Midbrain (tissue), 1 donor: Measurements from ENCODE around the gene CNIH3.
"Not testable (repeated sequence)": the region's sequence is repeated elsewhere in the genome, so short reads cannot be mapped to it uniquely, and the experiment has no call there.

Source experiments
- DNase-seq: peaks from one replicate; lab custom pipeline; 2025; lab: John Stamatoyannopoulos, UW

Gene CNIH3

GRCh38 chr1:224643653-224644052 lies 27.5 kb downstream of the CNIH3 start:
- no peak for DNase-seq

- peak; percentile 57 for DNase-seq
Observed at GRCh38 chr1:224644553-224645154, 28.5 kb downstream of the CNIH3 start.

- DNase-seq: no peak
Observed at GRCh38 chr1:224647449-224647848, 31.3 kb downstream of the CNIH3 start.

DNA sequence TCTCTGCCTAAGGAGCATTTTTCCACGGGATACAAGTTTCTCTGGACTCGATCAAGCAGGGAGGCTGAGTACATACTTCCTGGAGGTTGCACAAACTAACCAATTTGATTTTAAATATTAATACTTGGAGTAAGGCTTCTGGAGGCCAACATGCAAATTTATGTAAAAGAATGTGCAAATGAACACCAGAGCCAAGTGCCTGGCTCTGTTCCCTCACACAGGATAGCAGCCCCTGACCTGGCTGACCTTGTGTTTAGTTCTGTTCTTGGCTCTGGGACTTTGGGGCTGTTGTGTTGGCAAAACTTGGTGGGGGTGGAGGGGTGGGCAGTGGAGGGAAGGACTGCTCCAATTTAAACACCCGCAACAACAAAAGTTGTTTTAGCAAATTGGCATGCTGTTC lies 34.2 kb downstream of the CNIH3 start:
- DNase-seq: no peak

DNA sequence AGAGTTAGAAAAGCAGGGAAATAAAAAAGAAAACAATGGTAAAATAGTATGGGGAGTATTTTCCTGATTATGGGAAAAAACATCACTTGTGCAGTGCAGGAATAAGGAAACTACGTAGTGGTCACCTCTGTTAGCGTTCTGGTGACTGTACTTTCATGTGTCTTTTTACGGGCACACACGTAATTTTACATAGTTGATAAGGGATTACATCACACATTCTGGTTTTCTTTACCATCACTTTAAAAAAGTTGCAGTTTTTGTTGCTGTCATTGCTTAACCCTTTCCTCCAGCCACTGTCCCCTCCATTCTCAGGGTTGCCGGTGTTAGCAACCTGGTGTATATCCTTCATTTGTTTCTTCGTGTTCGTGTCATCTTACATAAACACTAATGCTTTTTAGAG lies 35.1 kb downstream of the CNIH3 start:
- DNase-seq: no peak

DNA sequence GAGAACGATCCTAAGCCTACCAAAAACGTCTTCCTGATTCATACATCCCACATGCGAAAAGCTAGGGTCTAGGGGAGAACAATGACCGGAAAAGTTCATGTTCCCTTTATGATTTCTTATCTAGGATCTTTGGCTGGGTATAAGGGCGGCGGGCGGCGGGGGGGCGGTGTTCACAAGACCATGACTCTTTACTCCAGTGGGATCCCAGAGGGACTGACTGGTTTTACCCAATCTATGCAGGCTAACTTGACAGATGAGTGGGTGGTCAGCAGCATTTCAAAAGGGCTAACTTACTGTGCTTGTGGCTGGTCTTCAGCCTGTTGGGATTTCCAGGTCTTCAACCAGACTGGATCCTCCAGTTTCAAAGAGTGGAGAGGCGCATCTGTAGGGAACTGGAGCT lies 40.3 kb downstream of the CNIH3 start:
- DNase-seq: no peak

GRCh38 chr1:224660074-224660473 lies 44.0 kb downstream of the CNIH3 start:
- DNase-seq: no peak

DNA sequence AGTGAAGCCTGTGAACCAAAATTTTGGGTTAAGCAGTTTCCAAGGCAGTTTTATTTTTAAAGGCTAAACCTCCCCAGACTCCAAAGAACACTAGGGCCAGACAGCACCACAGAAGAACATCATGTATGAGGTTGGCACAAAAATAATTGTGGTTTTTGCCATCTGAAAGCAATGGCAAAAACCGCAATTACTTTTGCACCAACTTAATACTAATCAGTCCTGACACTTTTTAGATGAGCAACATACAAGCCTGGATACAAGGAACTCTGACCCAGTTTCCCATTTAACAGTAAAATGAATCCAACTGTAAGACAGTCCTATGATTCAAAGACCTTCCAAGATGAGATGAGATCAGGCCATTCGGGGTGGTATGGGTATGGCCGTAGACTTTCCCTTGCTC lies 46.8 kb downstream of the CNIH3 start:
- no peak for DNase-seq

DNA sequence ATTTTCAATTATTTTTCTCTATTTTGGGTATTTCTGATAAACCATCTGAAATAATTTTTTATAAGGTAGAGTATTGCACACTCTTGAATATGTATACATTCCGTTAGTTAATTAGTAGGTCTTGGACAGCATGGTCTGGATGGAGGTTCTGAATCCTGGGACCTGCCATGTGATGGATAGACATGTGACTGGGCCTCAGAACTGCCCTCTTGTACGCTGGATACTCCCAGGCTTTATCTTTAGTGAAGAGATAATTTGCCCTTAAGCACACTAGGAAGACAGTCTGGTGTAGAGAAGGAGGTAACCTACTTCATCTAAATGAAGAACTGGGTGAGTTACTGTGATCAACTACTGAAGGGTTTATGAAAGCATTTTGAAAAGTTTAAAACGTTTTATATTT lies 48.9 kb downstream of the CNIH3 start:
- DNase-seq: no peak

GRCh38 chr1:224666078-224666477 lies 50.0 kb downstream of the CNIH3 start:
- no peak for DNase-seq

GRCh38 chr1:224666913-224667312 lies 50.8 kb downstream of the CNIH3 start:
- DNase-seq: no peak

GRCh38 chr1:224668984-224669383 lies 52.9 kb downstream of the CNIH3 start:
- no peak for DNase-seq

DNA sequence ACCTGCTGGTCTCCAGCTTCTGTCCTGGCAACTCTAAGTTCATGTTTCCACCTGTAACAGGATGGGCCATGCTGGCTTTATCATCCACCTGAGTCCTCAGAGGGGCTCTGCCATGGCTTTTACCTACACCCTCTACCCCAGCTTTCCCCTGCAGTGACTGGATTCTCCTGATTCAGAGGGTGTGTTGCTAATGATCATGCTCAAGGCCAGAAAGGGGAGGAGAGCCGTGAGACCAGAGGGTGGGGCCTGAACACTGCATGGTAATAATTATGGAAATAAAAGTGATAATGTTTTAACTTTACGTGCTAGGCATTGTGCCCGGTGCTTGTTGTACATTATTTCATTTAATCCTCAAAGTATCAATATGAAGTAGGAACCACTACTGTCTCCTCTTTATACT lies 53.3 kb downstream of the CNIH3 start:
- DNase-seq: no peak

GRCh38 chr1:224670506-224670905 lies 54.4 kb downstream of the CNIH3 start:
- DNase-seq: no peak

- no peak for DNase-seq
Observed at GRCh38 chr1:224671076-224671475, 55.0 kb downstream of the CNIH3 start.

DNA sequence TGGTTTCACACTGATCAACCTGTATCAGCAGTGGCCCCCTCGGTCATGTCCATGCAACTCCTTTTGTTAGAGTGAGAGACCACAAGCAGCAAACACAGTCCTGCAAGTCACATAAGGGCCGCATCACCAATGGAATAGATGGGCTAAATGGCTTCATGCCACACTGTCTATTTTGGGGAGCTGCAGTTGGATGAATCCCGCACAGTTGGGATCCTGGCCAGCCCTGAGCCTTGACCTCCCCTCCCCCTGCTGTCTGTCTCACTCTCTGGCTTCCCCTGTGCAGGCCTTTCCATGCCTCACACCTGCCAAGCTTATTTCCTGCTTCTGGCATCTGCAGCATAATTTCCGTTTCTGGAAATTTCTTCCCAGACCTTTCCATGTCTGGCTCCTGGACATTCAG lies 57.0 kb downstream of the CNIH3 start:
- no peak for DNase-seq

DNA sequence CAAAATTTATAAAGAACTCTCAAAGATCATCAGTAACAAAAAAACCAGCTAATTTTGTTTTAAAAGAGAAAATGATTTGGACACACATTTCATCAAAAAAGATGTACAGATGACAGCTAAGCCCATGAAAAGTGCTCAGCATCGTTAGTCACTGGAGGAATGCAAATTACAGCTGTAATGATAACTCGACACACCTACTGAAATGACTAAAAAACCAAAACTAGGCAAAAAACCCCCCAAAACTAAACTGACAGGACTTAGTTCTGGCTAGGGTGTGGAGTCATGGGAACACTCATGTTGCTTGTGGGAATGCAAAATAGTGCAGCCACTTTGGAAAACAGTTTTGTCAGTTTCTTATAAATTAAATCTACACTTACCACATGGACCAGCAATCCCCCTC lies 59.5 kb downstream of the CNIH3 start:
- DNase-seq: no peak

DNA sequence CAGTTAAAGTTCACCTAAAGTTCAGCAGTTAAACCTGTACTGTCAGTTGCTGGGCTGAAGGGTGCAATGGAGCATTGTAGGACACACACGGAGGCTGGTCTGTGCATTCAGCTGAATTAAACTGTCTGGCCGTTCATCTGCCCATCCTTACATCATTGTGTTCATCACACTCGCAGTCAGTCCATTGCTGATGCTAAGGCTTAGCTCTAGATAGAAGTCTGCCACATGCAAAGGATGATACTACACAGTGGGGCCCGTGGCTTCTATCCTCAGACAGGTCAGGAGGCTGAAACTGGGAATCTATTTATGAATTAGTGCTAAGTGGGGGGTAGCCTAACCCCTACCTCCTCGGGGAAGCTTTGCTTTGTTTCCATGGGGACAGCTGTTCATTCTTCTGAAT lies 60.4 kb downstream of the CNIH3 start:
- no peak for DNase-seq

- no peak for DNase-seq
Observed at GRCh38 chr1:224678168-224678567, 62.1 kb downstream of the CNIH3 start.

DNA sequence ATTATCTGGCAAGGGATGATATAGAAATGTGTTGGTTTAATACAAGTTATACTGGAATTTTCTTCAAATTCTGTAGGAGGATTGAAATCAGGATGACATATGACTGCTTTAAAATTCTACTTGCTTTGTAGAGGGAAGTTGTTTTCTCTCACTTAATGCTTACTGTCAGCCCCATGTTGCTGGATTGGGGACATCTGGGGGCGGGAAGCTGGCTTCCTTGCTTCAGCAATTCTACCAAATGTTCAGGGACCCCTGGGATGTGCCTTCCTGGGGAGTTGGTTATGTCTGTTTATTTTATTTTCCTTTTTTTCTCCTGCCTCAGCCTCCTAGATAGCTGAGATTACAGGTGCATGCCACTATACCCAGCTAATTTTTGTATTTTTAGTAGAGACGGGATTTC lies 63.5 kb downstream of the CNIH3 start:
- DNase-seq: no peak

DNA sequence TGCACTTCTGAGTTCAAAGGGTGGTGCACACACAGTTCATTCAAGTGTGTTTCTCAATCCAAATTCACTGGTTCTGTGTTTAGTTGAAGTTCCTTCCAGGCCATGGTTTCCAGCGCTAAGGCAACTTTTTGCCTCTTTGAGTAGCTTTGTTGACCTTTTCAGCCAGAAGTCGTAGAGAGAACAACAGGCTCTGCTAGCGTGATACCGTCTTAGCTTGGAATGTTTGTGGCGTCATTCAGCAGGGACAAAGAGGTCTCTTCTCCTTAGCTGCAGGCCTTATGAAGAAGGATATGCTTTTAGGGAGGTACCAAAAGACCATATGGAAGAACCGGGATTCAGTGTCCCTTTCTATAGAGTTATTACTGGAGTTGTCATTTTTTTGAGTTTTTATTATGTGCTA lies 65.7 kb downstream of the CNIH3 start:
- DNase-seq: no peak

DNA sequence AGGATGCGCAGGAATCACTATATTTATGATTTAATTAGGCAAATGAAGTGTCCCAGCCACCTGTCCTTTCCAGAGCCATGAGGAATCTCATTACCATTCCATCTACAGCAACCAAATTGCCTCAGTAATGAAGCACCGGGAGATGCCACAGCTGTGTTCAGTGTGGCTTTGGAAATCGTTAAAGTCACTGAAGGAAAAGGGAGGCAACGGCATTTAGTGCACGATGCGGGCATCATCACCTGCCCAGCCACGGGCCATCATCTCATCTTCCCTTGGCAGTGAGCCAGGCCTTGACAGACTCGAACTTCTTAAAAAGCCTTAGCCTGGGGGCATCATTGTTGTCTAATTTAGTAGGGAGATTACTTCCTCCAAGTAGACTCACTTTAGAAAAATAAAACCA lies 67.8 kb downstream of the CNIH3 start:
- DNase-seq: no peak

GRCh38 chr1:224684979-224685425 lies 68.9 kb downstream of the CNIH3 start:
- DNase-seq: no peak

DNA sequence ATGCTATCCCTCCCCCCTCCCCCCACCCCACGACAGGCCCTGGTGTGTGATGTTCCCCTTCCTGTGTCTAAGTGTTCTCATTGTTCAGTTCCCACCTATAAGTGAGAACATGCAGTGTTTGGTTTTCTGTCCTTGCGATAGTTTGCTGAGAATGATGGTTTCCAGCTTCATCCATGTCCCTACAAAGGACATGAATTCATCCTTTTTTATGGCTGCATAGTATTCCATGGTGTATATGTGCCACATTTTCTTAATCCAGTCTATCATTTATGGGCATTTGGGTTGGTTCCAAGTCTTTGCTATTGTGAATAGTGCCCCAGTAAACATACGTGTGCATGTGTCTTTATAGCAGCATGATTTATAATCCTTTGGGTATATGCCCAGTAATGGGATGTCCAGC lies 70.0 kb downstream of the CNIH3 start:
- not testable (repeated sequence) for DNase-seq

GRCh38 chr1:224687465-224687864 lies 71.3 kb downstream of the CNIH3 start:
- no peak for DNase-seq
